CD4-positive, CD25-positive, alpha-beta regulatory T cell (primary cell): Measurements from ENCODE around the gene HNRNPLL. TPM values are rescaled to one million over a fixed set of nuclear protein-coding genes. Genes with fewer than 3 reads are reported as not detected.
A peak's percentile ranks its signal among the peaks of the same experiment; 100 is the strongest.
"Not testable (repeated sequence)": the region's sequence is repeated elsewhere in the genome, so short reads cannot be mapped to it uniquely, and the experiment has no call there.

Source experiments
- ATAC-seq, 2 donors: fragments of 150-1000 bp; cut with Tn5 transposase; one replicate each; pipeline ENCODE4 v1.10.0; 2021; ENCODE audit warnings: low read depth in 2 of 2, moderate number of reproducible peaks in 2 of 2, moderate library complexity in 1 of 2
- DNase-seq, 3 donors: peaks; one replicate each; pipeline versions ENCODE4 v3.0.0 to v3.0.0-alpha.2; 2012 to 2022; ENCODE audit warnings: mixed read lengths in 1 of 3
- H3K27ac ChIP-seq: one replicate; pipeline ENCODE4 v1.7.0; 2013; ENCODE audit warnings: mild to moderate bottlenecking, low read length; ENCODE audit not compliant: insufficient read depth, poor library complexity, severe bottlenecking
- H3K27me3 ChIP-seq: one replicate; pipeline ENCODE4 v1.7.0; 2013; ENCODE audit warnings: low read length; ENCODE audit not compliant: control insufficient read depth, insufficient read depth
- H3K36me3 ChIP-seq: one replicate; pipeline ENCODE4 v1.7.0; 2013; ENCODE audit warnings: mild to moderate bottlenecking, low read length, moderate library complexity; ENCODE audit not compliant: control insufficient read depth, insufficient read depth
- H3K4me1 ChIP-seq: 2 replicates; pipeline ENCODE4 v1.7.0; 2013; ENCODE audit warnings: mild to moderate bottlenecking, low read length; ENCODE audit not compliant: insufficient read depth, control insufficient read depth, poor library complexity, severe bottlenecking
- H3K4me3 ChIP-seq: one replicate; pipeline ENCODE4 v1.7.0; 2013; ENCODE audit warnings: low read depth, mild to moderate bottlenecking, low read length, moderate library complexity
- H3K9me3 ChIP-seq, 2 experiments: 1 replicate in 1 of 2; 2 replicates in 1 of 2; pipeline ENCODE4 v1.7.0; 2013; ENCODE audit warnings: low read length in 2 of 2, mild to moderate bottlenecking in 1 of 2, moderate library complexity in 1 of 2; ENCODE audit not compliant: control insufficient read depth in 2 of 2
- H3K27ac Mint-ChIP-seq, 3 donors: one replicate each; pipeline ENCODE4 v1.8.0; 2020 to 2022; ENCODE audit warnings: mild to moderate bottlenecking in 3 of 3, mixed read lengths in 3 of 3, moderate library complexity in 2 of 3
- H3K27me3 Mint-ChIP-seq: one replicate; pipeline ENCODE4 v1.8.0; 2022; ENCODE audit warnings: mild to moderate bottlenecking, mixed read lengths
- H3K36me3 Mint-ChIP-seq: one replicate; pipeline ENCODE4 v1.8.0; 2020; ENCODE audit warnings: mixed read lengths
- H3K4me1 Mint-ChIP-seq, 4 donors: one replicate each; pipeline ENCODE4 v1.8.0; 2020 to 2022; ENCODE audit warnings: mixed read lengths in 4 of 4, mild to moderate bottlenecking in 1 of 4
- H3K4me3 Mint-ChIP-seq, 4 donors: one replicate each; pipeline ENCODE4 v1.8.0; 2020 to 2022; ENCODE audit warnings: mild to moderate bottlenecking in 4 of 4, mixed read lengths in 4 of 4, moderate library complexity in 3 of 4
- H3K9me3 Mint-ChIP-seq, 7 donors: one replicate each; pipeline ENCODE4 v1.8.0; 2020 to 2022; ENCODE audit warnings: mixed read lengths in 7 of 7, mild to moderate bottlenecking in 3 of 7, moderate library complexity in 2 of 7
- polyA plus RNA-seq, 4 donors: library from polyadenylated mRNA; unstranded; fragments of 300-500 nt; fragmentation: Illumina TruSeq; gene quantifications; one replicate each; pipeline ENCODE4 v1.2.3, GENCODE V29; 2021
- total RNA-seq: library from RNA; stranded (reverse); gene quantifications from one replicate; pipeline ENCODE4 v1.2.3, GENCODE V29; 2022

The HNRNPLL gene
- total and polyA plus RNA-seq, 5 donors from 2014 or later = 59.6 to 124 (median 73.0) TPM

- Mint-ChIP-seq H3K4me3 (no peak overlapping the region), H3K27ac (peak overlapping the region in 1 of 3 donors; percentile 27), H3K9me3 (no peaks in the 10 kb centered on the region), H3K36me3 (no peaks in the 10 kb centered on the region), H3K4me1 (peaks cover 0 to 9% (median under 1%) of the 10 kb centered on the region in 4 donors), H3K27me3 (no peaks in the 10 kb centered on the region)
- H3K27me3 ChIP-seq = no peaks in the 10 kb centered on the region
- no peaks in the 10 kb centered on the region for H3K9me3 ChIP-seq
- no peak overlapping the region for H3K27ac ChIP-seq
- no peak overlapping the region for H3K4me3 ChIP-seq
- no peaks in the 10 kb centered on the region for H3K36me3 ChIP-seq
- DNase-seq (no peak), ATAC-seq (no peak)
- H3K4me1 ChIP-seq = no peaks in the 10 kb centered on the region
Observed at GRCh38 chr2:38619458-38620164, 16.9 kb upstream of the HNRNPLL start.

GRCh38 chr2:38617301-38617700, 14.6 kb upstream of the HNRNPLL start:
- H3K4me3 Mint-ChIP-seq = no peak overlapping the region

GRCh38 chr2:38615237-38615636, 12.5 kb upstream of the HNRNPLL start:
- H3K4me1 Mint-ChIP-seq = peaks cover 9 to 22% (median 18%) of the 10 kb centered on the region in 4 donors
- H3K27ac ChIP-seq = no peak overlapping the region
- H3K9me3 Mint-ChIP-seq = no peaks in the 10 kb centered on the region
- no peak for DNase-seq
- no peaks in the 10 kb centered on the region for H3K36me3 Mint-ChIP-seq
- H3K27me3 Mint-ChIP-seq = no peaks in the 10 kb centered on the region
- no peak overlapping the region for H3K27ac Mint-ChIP-seq
- H3K4me3 Mint-ChIP-seq = no peak overlapping the region
- no peaks in the 10 kb centered on the region for H3K9me3 ChIP-seq
- H3K36me3 ChIP-seq = no peaks in the 10 kb centered on the region
- no peaks in the 10 kb centered on the region for H3K27me3 ChIP-seq
- H3K4me3 ChIP-seq = no peak overlapping the region
- no peak for ATAC-seq
- H3K4me1 ChIP-seq = peaks cover 4% of the 10 kb centered on the region

More at GRCh38 chr2:38617301-38617700, 14.6 kb upstream of the HNRNPLL start:
- H3K27ac ChIP-seq = no peak overlapping the region
- no peaks in the 10 kb centered on the region for H3K36me3 Mint-ChIP-seq
- DNase-seq (no peak), ATAC-seq (no peak)
- H3K9me3 Mint-ChIP-seq = no peaks in the 10 kb centered on the region
- H3K27me3 ChIP-seq = no peaks in the 10 kb centered on the region
- no peaks in the 10 kb centered on the region for H3K4me1 ChIP-seq
- no peaks in the 10 kb centered on the region for H3K36me3 ChIP-seq
- H3K4me3 ChIP-seq = no peak overlapping the region
- H3K4me1 Mint-ChIP-seq = peaks cover 8 to 14% (median 10%) of the 10 kb centered on the region in 4 donors
- H3K27ac Mint-ChIP-seq = no peak overlapping the region
- no peaks in the 10 kb centered on the region for H3K9me3 ChIP-seq
- H3K27me3 Mint-ChIP-seq = no peaks in the 10 kb centered on the region

- peaks cover 11 to 29% (median 18%) of the 10 kb centered on the region in 4 donors for H3K4me1 Mint-ChIP-seq
- Histone ChIP-seq H3K9me3 (no peaks in the 10 kb centered on the region), H3K27me3 (no peaks in the 10 kb centered on the region), H3K4me3 (no peak overlapping the region), H3K27ac (no peak overlapping the region), H3K36me3 (no peaks in the 10 kb centered on the region), H3K4me1 (peaks cover 4% of the 10 kb centered on the region)
- H3K9me3 Mint-ChIP-seq = peaks cover 0 to 2% (median 0%) of the 10 kb centered on the region in 7 donors
- no peaks in the 10 kb centered on the region for H3K36me3 Mint-ChIP-seq
- DNase-seq = no peak
- peak overlapping the region in 1 of 4 donors; percentile 33 for H3K4me3 Mint-ChIP-seq
- no peaks in the 10 kb centered on the region for H3K27me3 Mint-ChIP-seq
- H3K27ac Mint-ChIP-seq = peak overlapping the region in 2 of 3 donors; percentile 1 to 37
- no peak for ATAC-seq
Observed at GRCh38 chr2:38613849-38614213, 11.1 kb upstream of the HNRNPLL start.

- Histone ChIP-seq H3K4me1 (peaks cover 4% of the 10 kb centered on the region), H3K27me3 (no peaks in the 10 kb centered on the region), H3K27ac (no peak overlapping the region), H3K9me3 (no peaks in the 10 kb centered on the region), H3K36me3 (no peaks in the 10 kb centered on the region), H3K4me3 (no peak overlapping the region)
- Mint-ChIP-seq H3K4me3 (no peak overlapping the region), H3K36me3 (no peaks in the 10 kb centered on the region), H3K27me3 (no peaks in the 10 kb centered on the region), H3K4me1 (peaks cover 12 to 32% (median 22%) of the 10 kb centered on the region in 4 donors), H3K27ac (peak overlapping the region in 2 of 3 donors; percentile 1 to 37), H3K9me3 (peaks cover 0 to 2% (median 0%) of the 10 kb centered on the region in 7 donors)
- DNase-seq (no peak), ATAC-seq (no peak)
Observed at GRCh38 chr2:38613126-38613848, 10.6 kb upstream of the HNRNPLL start.

- Histone ChIP-seq H3K27me3 (no peaks in the 10 kb centered on the region), H3K36me3 (no peaks in the 10 kb centered on the region), H3K4me3 (peak overlapping the region; percentile 43), H3K4me1 (peaks cover 4% of the 10 kb centered on the region), H3K27ac (no peak overlapping the region), H3K9me3 (no peaks in the 10 kb centered on the region)
- peak; percentile 66 to 71 for ATAC-seq
- H3K4me3 Mint-ChIP-seq = peak overlapping the region in 3 of 4 donors; percentile 36 to 39 (median 38)
- H3K4me1 Mint-ChIP-seq = peaks cover 14 to 35% (median 25%) of the 10 kb centered on the region in 4 donors
- no peaks in the 10 kb centered on the region for H3K36me3 Mint-ChIP-seq
- H3K9me3 Mint-ChIP-seq = peaks cover 0 to 2% (median 0%) of the 10 kb centered on the region in 7 donors
- peak overlapping the region in 2 of 3 donors; percentile 41 to 88 for H3K27ac Mint-ChIP-seq
- no peaks in the 10 kb centered on the region for H3K27me3 Mint-ChIP-seq
- peak in 1 of 3 donors; percentile 45 for DNase-seq
Observed at GRCh38 chr2:38610851-38611801, 8.4 kb upstream of the HNRNPLL start.

- not testable (repeated sequence) for DNase-seq, H3K27me3 ChIP-seq, H3K4me3 Mint-ChIP-seq, H3K27ac ChIP-seq, H3K9me3 Mint-ChIP-seq, H3K27me3 Mint-ChIP-seq, H3K36me3 ChIP-seq, ATAC-seq, H3K9me3 ChIP-seq, H3K4me1 ChIP-seq, H3K36me3 Mint-ChIP-seq, H3K4me3 ChIP-seq
- Mint-ChIP-seq H3K4me1 (peaks cover 15 to 38% (median 25%) of the 10 kb centered on the region in 4 donors), H3K27ac (peak overlapping the region in 2 of 3 donors; percentile 2 to 43)
Observed at GRCh38 chr2:38609246-38609645, 6.5 kb upstream of the HNRNPLL start.
